Measurements from ENCODE around the gene TNK1. TPM values are rescaled to one million over a fixed set of nuclear protein-coding genes. Genes with fewer than 3 reads are reported as not detected.

Gene TNK1
- total and polyA plus RNA-seq, 2 experiments from 2014 or later, result 6.1 to 8.9 TPM

GRCh38 chr17:7428557-7428956 is 47.7 kb downstream of the TNK1 start, which contains the start of gene SPEM3 (continued):
- no peak for TF ChIP-seq ZNF462 (CRISPR knock-in tag; IDR thresholded peaks at IDR 0.05)

- Histone ChIP-seq H3K79me2 (replicated peaks; ENCODE audit: insufficient read depth) (no peaks in the 10 kb centered on the region), H3K9me2 (ENCODE audit: insufficient read depth) (0 out of 2 replicates have a peak, but pooled peaks cover 13% of the 10 kb centered on the region), H2AFZ (no peak overlapping the region), H3K4me1 (ENCODE audit: insufficient read depth) (no peaks in the 10 kb centered on the region), H3K36me3 (ENCODE audit: insufficient read depth) (no peaks in the 10 kb centered on the region), H4K20me1 (replicated peaks; ENCODE audit: insufficient read depth) (no peaks in the 10 kb centered on the region), H3K4me2 (no peak overlapping the region), H3K27me3 (ENCODE audit: insufficient read depth) (no peaks in the 10 kb centered on the region), H3K4me3 (no peak overlapping the region), H3K27ac (ENCODE audit: low read depth) (no peak overlapping the region), H3F3A (replicated peaks; ENCODE audit: low read depth) (no peaks in the 10 kb centered on the region)
- H3K9me3 Mint-ChIP-seq, result no peaks in the 10 kb centered on the region; the same call in 2 of the 3 replicates
- no peaks in the 10 kb centered on the region; the same call in 2 of the 3 replicates for H3K4me1 Mint-ChIP-seq
- H3K4me3 Mint-ChIP-seq, result no peak overlapping the region
- DNase-seq (ENCODE audit: low spot score) (no peak), ATAC-seq (no peak)
- no peak overlapping the region for H3K27ac Mint-ChIP-seq
- no peaks in the 10 kb centered on the region for H3K36me3 Mint-ChIP-seq (ENCODE audit: low read depth)
- peaks cover 21% of the 10 kb centered on the region for H3K27me3 Mint-ChIP-seq (ENCODE audit: insufficient read depth, low read depth, poor library complexity)
- TF ChIP-seq EZH2 (IDR thresholded peaks at IDR 0.05; ENCODE audit: low read depth, unreplicated experiment), result no peak
- TF ChIP-seq NANOG (IDR thresholded peaks at IDR 0.05; ENCODE audit: borderline replicate concordance), result no peak
- TF ChIP-seq REST (IDR thresholded peaks at IDR 0.05; ENCODE audit: unreplicated experiment), result no peak
- TF ChIP-seq CTCF (conservative IDR thresholded peaks at IDR 0.05; ENCODE audit: low read depth in 2 of 2), result no peak
- TF ChIP-seq STAT1 (IDR thresholded peaks at IDR 0.05; ENCODE audit: unreplicated experiment), result no peak
- no peak for TF ChIP-seq ZNF331 (CRISPR knock-in tag; IDR thresholded peaks at IDR 0.05; ENCODE audit: low read depth)
- TF ChIP-seq EZH2phosphoT487 (IDR thresholded peaks at IDR 0.05; ENCODE audit: unreplicated experiment), result no peak
Observed at GRCh38 chr17:7429722-7430121, 48.8 kb downstream of the TNK1 start.
